ENCODE data around the gene SULT2A1. TPM values are rescaled to one million over a fixed set of nuclear protein-coding genes. Genes with fewer than 3 reads are reported as not detected.
A peak's percentile ranks its signal among the peaks of the same experiment; 100 is the strongest.

SULT2A1 gene
- total and polyA plus RNA-seq, 2 of the 8 experiments (the other 6 are each of a cell fraction or from before 2014, with no cell fraction given) = not detected

DNA sequence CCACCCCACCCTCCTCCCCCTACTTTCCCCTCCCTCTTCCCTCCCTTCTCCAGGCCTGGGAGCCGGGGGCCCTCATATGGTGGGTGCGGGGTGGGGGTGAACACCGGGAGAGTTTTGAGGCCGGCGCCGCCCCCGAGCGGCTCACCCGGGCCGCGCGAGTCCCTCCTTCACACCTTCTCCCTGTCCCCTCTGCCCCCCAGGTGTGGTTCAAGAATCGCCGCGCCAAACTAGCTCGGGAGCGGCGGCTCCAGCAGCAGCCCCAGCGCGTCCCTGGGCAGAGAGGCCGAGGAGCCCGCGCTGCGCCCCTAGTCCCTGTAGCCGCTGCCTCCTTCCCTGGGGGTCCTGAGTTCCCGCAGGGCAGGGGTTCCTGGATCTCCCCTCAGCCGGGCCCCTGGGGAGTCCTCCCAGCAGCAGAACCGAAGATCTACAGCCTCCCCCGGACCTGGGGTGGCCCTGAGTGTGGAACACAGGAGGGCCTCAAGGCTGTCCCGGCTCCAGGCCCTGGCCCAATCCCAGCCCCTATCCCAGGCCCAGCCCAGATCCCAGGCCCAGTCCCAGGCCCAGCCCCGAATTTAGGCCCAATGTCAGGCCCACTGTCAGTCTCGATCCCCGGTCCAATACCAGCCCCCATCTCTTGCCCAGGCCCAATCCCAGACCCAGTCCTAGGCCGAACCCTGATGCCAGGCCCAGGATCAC, 25.4 kb downstream of the SULT2A1 start:
- Histone ChIP-seq H2BK5ac (ENCODE audit: low read depth, low read length) (no peak overlapping the region; the same call in 1 of the 2 replicates), H3K27ac (ENCODE audit: low read depth, low read length) (no peak overlapping the region), H4K20me1 (replicated peaks in 1 of 2; ENCODE audit: control insufficient read depth in 1 of 2, insufficient read depth in 2 of 2, low read length in 2 of 2) (no peaks in the 10 kb centered on the region), H3K18ac (ENCODE audit: extremely low read depth, low read length) (peak overlapping the region; percentile 19), H3K4ac (replicated peaks; ENCODE audit: insufficient read length, low read depth, low read length) (no peak overlapping the region), H2BK12ac (ENCODE audit: low read depth, low read length) (no peak overlapping the region), H3K4me3 (ENCODE audit: extremely low read depth in 1 of 4, insufficient read depth in 2 of 4, low read depth in 3 of 4, low read length in 4 of 4) (no peak overlapping the region), H2BK15ac (ENCODE audit: low read length) (no peak overlapping the region), H4K8ac (ENCODE audit: extremely low read depth, insufficient read depth, low read length) (no peak overlapping the region; the same call in 1 of the 2 replicates), H3K9me3 (ENCODE audit: insufficient read depth in 2 of 2, low read depth in 1 of 2, low read length in 1 of 2) (no peaks in the 10 kb centered on the region), H3K79me1 (ENCODE audit: low read depth, low read length) (no peaks in the 10 kb centered on the region), H4K5ac (ENCODE audit: insufficient read length, low read depth, low read length) (no peak overlapping the region), H3K23me2 (ENCODE audit: low read depth, low read length) (no peaks in the 10 kb centered on the region), H2BK20ac (ENCODE audit: low read length) (peak overlapping the region; percentile 48; the same call in 1 of the 2 replicates), H3K36me3 (ENCODE audit: control insufficient read depth in 2 of 4, insufficient read depth in 4 of 4, low read length in 3 of 4) (no peaks in the 10 kb centered on the region), H3K4me1 (replicated peaks in 1 of 4; ENCODE audit: control insufficient read depth in 3 of 4, insufficient read depth in 4 of 4, low read length in 3 of 4) (peaks cover 0 to 5% (median 2%) of the 10 kb centered on the region in 4 experiments; a peak in 2 of 7 replicates), H3K56ac (replicated peaks; ENCODE audit: insufficient read length, low read depth, low read length) (no peak overlapping the region), H3K9ac (replicated peaks in 1 of 4; ENCODE audit: extremely low read depth in 1 of 4, low read depth in 3 of 4, low read length in 3 of 4) (no peak overlapping the region), H3K27me3 (replicated peaks in 1 of 4; ENCODE audit: control insufficient read depth in 3 of 4, extremely low read depth in 1 of 4, insufficient read depth in 3 of 4, low read length in 3 of 4) (no peaks in the 10 kb centered on the region), H2AFZ (ENCODE audit: low read length) (no peak overlapping the region), H2BK120ac (replicated peaks; ENCODE audit: low read depth, low read length) (no peak overlapping the region), H3K23ac (ENCODE audit: insufficient read length) (no peak overlapping the region), H2AK5ac (ENCODE audit: low read depth, low read length) (no peak overlapping the region), H3K79me2 (ENCODE audit: control insufficient read depth in 1 of 2, insufficient read depth in 2 of 2, low read length in 2 of 2) (no peaks in the 10 kb centered on the region), H3K14ac (ENCODE audit: insufficient read length) (no peak overlapping the region), H3K4me2 (ENCODE audit: insufficient read depth in 1 of 2, low read depth in 2 of 2, low read length in 2 of 2) (no peak overlapping the region), H4K91ac (replicated peaks; ENCODE audit: insufficient read length, low read length) (no peak overlapping the region)
- no peak for DNase-seq (ENCODE audit: low read depth in 1 of 2, low spot score in 2 of 2)
- ChIA-PET CTCF (ENCODE audit: partially characterized antibody) (interaction anchor here (0.5 to 1.8 kb wide), 2 partner anchors 23 to 425 kb away, joined by 4 to 6 read pairs; no protein-coding TSS in a partner anchor), POLR2A (ENCODE audit: partially characterized antibody) (no interaction called here)
- WGBS, 2 experiments (ENCODE audit: extremely low coverage in 1 of 2, insufficient coverage in 1 of 2, insufficient read length in 1 of 2, insufficient replicate concordance in 2 of 2, low coverage in 1 of 2, low lambda C conversion rate in 2 of 2, missing lambda C conversion rate in 1 of 2) = 95% methylated on average over 6 of the region's 34 CpGs; no CpG with 5 or more reads in 1 of the 2 experiments
- no peak for FAIRE-seq
- TF ChIP-seq, protein P1, sequence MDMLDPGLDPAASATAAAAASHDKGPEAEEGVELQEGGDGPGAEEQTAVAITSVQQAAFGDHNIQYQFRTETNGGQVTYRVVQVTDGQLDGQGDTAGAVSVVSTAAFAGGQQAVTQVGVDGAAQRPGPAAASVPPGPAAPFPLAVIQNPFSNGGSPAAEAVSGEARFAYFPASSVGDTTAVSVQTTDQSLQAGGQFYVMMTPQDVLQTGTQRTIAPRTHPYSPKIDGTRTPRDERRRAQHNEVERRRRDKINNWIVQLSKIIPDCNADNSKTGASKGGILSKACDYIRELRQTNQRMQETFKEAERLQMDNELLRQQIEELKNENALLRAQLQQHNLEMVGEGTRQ (IDR thresholded peaks at IDR 0.05; ENCODE audit: low read length) = no peak
- TF ChIP-seq CHD2 (IDR thresholded peaks at IDR 0.05; ENCODE audit: low read length) = no peak
- TF ChIP-seq BACH1 (IDR thresholded peaks at IDR 0.05; ENCODE audit: low read length) = no peak
- TF ChIP-seq, protein P2, sequence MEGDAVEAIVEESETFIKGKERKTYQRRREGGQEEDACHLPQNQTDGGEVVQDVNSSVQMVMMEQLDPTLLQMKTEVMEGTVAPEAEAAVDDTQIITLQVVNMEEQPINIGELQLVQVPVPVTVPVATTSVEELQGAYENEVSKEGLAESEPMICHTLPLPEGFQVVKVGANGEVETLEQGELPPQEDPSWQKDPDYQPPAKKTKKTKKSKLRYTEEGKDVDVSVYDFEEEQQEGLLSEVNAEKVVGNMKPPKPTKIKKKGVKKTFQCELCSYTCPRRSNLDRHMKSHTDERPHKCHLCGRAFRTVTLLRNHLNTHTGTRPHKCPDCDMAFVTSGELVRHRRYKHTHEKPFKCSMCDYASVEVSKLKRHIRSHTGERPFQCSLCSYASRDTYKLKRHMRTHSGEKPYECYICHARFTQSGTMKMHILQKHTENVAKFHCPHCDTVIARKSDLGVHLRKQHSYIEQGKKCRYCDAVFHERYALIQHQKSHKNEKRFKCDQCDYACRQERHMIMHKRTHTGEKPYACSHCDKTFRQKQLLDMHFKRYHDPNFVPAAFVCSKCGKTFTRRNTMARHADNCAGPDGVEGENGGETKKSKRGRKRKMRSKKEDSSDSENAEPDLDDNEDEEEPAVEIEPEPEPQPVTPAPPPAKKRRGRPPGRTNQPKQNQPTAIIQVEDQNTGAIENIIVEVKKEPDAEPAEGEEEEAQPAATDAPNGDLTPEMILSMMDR (IDR thresholded peaks at IDR 0.05; ENCODE audit: control extremely low read depth in 1 of 3, insufficient read depth in 1 of 3, low read depth in 1 of 3, low read length in 3 of 3) = no peak
- no peak for TF ChIP-seq CREB1 (IDR thresholded peaks at IDR 0.05)
- no peak for TF ChIP-seq ZNF274 (IDR thresholded peaks at IDR 0.05; ENCODE audit: borderline replicate concordance, extremely low read depth, low read length)
- TF ChIP-seq CBX5 (IDR thresholded peaks at IDR 0.05; ENCODE audit: low read depth, low read length) = no peak
- no peak for TF ChIP-seq SIN3A (conservative IDR thresholded peaks at IDR 0.05 in 1 of 2, IDR thresholded peaks at IDR 0.05 in 1 of 2; ENCODE audit: low read depth in 1 of 2, low read length in 2 of 2)
- no peak for TF ChIP-seq EZH2 (IDR thresholded peaks at IDR 0.05; ENCODE audit: low read depth, low read length, severe bottlenecking)
